GM19397 (cell line): Measurements from ENCODE around the gene NCS1.

Experiments used
- ATAC-seq: cut with Tn5 transposase; IDR thresholded peaks from one replicate; pipeline ENCODE4 v1.9.1; 2021; ENCODE audit warnings: mild to moderate bottlenecking, moderate library complexity; ENCODE audit not compliant: unreplicated experiment

Gene NCS1

GRCh38 chr9:130211548-130212226 lies 39.5 kb downstream of the NCS1 start:
- no peak for ATAC-seq

- ATAC-seq = no peak
Observed at GRCh38 chr9:130212543-130213297, 40.5 kb downstream of the NCS1 start.

GRCh38 chr9:130213911-130214761 lies 41.9 kb downstream of the NCS1 start:
- ATAC-seq = no peak

GRCh38 chr9:130214776-130215340 lies 42.7 kb downstream of the NCS1 start:
- ATAC-seq = no peak

GRCh38 chr9:130215341-130216119 lies 43.3 kb downstream of the NCS1 start:
- no peak for ATAC-seq

GRCh38 chr9:130217838-130218237 lies 45.6 kb downstream of the NCS1 start:
- no peak for ATAC-seq

GRCh38 chr9:130219661-130220096 lies 47.5 kb downstream of the NCS1 start:
- ATAC-seq = no peak

- no peak for ATAC-seq
Observed at GRCh38 chr9:130220352-130220751, 48.1 kb downstream of the NCS1 start.

GRCh38 chr9:130222833-130223232 lies 50.6 kb downstream of the NCS1 start:
- no peak for ATAC-seq

GRCh38 chr9:130225071-130225470 lies 52.9 kb downstream of the NCS1 start:
- ATAC-seq = no peak

- ATAC-seq = no peak
Observed at GRCh38 chr9:130225586-130225985, 53.4 kb downstream of the NCS1 start.

GRCh38 chr9:130226112-130226511 lies 53.9 kb downstream of the NCS1 start:
- no peak for ATAC-seq

- ATAC-seq = no peak
Observed at GRCh38 chr9:130227833-130228232, 55.6 kb downstream of the NCS1 start.

GRCh38 chr9:130229759-130230158 lies 57.6 kb downstream of the NCS1 start:
- ATAC-seq = no peak

- no peak for ATAC-seq
Observed at GRCh38 chr9:130230631-130231030, 58.4 kb downstream of the NCS1 start.

GRCh38 chr9:130232899-130233586 lies 60.8 kb downstream of the NCS1 start:
- no peak for ATAC-seq

- ATAC-seq = no peak
Observed at GRCh38 chr9:130233587-130233945, 61.4 kb downstream of the NCS1 start.

- ATAC-seq = no peak
Observed at GRCh38 chr9:130234340-130235260, 62.4 kb downstream of the NCS1 start.
